ENCODE results near the gene CDCA3. TPM values are rescaled to one million over a fixed set of nuclear protein-coding genes. Genes with fewer than 3 reads are reported as not detected.

The CDCA3 gene
- 1.0 and 2.6 TPM in 2 replicates for total RNA-seq

DNA sequence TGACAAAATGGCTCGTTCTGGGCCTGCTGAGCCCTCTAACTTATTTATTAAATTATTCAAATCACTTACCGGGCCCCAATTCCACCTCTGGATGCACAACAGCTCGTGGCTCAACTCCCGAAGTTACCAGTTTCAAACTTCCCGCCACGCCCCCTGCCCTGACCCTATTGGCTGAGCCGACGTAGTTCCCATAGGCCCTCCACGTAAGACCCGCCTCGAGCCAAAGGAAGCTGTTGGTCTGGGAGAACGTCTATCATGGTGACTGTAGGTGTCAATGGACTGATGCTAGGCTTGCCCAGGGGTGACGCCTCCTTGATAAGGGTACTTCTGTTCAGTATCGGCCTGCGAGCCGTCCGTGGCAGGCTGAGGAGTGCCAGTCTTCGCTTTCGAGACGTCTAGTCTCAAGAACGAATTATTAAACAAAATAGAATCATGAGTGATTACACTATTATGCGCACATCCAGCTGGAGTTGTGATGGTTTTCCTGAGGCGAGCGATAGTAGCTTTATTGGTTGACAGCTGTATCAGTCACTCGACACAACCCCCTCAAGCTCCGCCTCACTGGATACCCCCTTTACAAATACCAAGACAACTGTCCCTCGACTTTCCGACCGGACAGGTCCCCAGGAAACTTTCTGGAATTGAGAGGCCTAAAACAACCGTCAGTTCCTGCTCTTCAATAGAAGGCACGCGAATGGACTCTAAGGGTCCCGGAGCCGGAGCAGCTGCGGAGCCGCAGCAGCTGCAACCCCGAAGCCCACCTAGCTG, at the start of gene CDCA3:
CDCA3 (minus strand) TSS at position 134 of the 768 bp plus-strand sequence. CDS start 334 bp downstream, outside the sequence.

DNA sequence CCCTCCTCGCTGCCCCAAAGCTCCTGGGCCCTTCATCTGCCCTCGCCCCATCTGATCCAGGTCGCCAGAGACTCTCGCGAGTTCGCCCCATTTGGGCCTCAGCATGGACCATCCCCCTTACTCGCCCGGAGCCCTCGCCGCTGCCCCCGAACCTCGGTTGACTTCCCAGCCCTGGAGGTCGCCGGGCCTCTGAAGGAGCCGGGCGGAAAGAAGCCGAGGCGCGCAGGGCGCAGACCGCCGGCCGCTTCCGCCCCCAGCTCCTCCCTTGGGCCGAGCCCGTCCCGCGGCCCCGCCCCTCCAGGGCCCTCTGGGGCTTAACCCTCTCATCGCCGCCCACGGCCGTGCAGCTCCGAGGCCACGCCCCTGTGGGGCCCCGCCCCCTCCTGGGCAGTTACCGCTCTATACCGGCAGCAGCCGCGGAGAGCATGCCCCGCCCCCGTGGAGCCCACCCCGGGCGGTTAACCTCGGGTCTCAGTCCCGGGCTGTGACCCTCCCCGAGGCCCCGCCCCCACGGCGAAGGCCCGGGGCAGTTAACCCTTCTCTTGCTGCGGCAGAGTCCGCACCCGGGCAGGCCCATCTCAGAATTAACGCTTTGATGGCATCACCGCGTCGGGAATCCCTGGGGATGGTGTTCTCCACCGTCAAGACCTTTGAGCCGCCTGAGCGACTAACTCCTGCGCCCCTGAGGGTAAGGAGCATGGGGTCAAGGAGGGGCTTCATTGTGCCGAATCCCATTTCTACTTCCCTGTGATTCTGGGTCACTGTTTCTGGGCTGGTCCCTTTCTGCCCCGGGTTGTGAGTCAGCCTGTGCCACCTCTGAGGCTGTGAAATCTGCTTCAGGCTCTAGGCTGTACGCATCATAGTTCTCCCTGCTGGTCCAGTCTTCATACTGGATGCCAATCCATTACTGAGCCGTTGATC, 22.3 kb upstream of the CDCA3 start, which contains the start of gene SPSB2:
SPSB2 (minus strand) TSS at position 210 of the 921 bp plus-strand sequence. CDS start 402 bp downstream, outside the sequence.

DNA sequence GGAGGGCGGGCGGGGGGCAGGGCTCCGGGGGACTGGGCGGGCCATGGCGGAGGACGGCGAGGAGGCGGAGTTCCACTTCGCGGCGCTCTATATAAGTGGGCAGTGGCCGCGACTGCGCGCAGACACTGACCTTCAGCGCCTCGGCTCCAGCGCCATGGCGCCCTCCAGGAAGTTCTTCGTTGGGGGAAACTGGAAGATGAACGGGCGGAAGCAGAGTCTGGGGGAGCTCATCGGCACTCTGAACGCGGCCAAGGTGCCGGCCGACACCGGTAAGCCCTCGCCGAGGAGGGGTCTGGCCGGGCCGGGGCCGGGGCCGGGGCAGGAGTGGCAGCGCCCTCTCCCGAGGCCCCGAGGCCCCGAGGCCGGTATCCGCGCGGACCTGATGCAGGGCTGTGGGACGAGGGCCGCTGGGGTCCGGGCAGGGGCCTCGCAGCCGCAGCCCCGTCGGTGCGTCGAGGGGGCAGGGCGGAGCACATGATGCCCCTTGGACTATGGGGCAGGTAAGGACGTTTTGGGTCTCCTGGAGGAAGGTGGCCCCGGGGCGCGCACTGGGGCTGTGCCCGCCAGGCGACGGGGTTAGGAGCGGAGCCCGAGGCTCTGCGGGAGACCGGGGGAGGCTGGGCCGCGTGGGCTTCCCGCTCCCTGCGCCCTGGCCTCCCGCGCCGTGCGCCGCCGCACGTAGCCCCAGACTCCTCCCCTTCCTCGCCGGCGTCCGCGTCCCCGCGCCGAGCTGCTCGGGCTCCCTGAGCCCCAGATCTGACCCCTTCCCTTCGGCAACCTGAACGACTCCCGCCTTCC, 16.5 kb upstream of the CDCA3 start, which contains the start of gene TPI1:
TPI1 (plus strand) TSS at position 119 of the 798 bp plus-strand sequence; CDS start at position 155, 36 bp downstream.

DNA sequence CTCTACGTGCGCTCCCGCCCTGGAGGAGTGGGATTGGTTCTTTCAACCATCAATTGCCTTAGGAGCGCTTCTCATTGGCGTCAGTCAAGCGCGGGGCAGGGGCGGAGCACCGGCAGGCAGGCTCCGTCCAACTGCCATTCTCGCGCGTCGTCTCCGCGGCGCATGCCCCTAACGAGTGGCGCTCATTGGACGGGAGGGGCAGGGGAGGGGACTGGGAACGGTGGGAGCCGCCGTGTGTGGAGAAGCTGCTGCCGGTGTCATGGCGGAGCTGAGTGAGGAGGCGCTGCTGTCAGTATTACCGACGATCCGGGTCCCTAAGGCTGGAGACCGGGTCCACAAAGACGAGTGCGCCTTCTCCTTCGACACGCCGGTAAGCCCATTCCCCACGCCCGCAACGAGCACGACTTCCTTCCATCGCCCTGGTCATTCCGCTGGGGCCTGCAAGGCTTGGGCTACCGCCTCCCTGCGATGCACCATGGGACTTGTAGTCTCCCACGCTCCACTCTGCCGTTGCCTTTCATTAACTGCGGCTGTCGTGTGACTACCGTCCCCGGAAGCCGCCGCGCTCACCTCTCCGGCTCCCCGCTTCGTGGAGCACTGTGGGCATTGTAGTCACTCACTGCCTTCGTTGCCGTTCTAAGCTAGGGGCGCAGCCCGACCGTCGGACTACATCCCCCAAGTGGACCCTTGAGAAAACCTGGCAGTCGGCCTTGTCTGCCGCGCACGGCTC, 1.0 kb upstream of the CDCA3 start, which contains the start of gene USP5:
USP5 (plus strand) TSS at position 230 of the 730 bp plus-strand sequence; CDS start at position 260, 30 bp downstream.

DNA sequence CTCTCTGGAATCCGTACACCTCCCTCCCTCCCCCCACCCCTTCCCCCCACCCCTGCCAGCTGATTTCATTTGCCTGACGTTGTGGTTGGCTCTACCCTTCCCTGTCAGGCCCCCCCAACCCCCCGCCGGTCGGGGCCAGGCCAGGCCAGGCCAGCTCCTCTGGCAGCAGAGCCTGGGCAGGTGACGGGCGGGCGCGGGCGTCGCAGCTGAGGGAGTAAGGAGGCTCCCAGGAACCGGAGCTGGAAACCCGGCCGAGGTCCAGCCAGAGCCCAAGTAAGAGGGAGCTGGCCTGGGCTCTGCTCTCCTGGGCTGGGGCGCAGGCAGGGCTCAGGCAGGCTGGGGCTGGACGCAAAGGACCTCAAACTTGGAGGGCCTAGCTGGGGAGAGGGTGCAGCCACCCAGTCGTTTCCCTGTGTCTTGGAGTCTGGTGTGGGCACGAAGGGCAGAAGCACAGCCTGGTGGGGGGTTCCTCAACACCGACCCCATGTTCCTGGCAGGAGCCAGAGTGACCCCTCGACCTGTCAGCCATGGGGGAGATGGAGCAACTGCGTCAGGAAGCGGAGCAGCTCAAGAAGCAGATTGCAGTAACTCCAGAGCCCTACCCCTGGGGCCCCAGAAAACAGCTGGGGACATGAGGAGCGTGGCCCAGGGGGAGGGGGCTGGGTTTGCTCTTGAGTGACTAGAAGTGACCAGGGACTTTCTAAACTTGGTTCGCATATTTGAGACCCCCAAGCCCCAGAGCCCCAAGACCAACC, 10.1 kb downstream of the CDCA3 start, which contains the start of gene GNB3:
GNB3 (plus strand) TSS at position 165 of the 755 bp plus-strand sequence; CDS start at position 528, 363 bp downstream.

DNA sequence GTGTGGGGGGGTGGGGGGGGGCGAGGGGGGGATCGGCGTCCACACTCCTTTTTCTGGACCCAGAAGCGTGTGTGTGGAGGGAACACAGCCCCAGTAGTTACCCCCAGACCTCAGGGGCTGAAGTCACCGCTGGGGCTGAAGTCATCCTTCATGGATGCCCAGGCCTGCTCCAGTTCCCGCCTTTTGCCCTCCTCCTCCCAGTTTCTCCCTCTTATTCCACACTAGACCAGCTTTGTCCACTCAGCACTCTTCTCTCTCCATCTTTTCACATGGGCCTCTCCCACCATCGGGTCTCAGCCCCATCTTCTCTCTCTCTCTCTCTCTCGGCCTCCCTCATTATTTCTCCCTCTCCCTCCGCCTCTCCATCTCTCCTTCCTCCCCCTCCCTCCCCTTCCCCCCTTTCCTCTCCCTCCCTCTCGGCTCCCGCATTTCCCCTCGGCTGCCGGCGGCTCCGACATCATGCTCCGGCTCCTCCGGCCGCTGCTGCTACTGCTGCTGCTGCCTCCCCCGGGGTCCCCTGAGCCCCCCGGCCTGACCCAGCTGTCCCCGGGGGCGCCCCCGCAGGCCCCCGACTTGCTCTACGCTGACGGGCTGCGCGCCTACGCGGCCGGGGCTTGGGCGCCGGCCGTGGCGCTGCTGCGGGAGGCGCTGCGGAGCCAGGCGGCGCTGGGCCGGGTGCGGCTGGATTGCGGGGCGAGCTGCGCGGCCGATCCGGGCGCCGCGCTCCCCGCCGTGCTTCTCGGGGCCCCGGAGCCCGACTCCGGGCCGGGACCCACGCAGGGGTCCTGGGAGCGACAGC, 22.9 kb downstream of the CDCA3 start, which contains the start of gene P3H3:
P3H3 (plus strand) TSS at position 426 of the 799 bp plus-strand sequence; CDS start at position 460, 34 bp downstream.

DNA sequence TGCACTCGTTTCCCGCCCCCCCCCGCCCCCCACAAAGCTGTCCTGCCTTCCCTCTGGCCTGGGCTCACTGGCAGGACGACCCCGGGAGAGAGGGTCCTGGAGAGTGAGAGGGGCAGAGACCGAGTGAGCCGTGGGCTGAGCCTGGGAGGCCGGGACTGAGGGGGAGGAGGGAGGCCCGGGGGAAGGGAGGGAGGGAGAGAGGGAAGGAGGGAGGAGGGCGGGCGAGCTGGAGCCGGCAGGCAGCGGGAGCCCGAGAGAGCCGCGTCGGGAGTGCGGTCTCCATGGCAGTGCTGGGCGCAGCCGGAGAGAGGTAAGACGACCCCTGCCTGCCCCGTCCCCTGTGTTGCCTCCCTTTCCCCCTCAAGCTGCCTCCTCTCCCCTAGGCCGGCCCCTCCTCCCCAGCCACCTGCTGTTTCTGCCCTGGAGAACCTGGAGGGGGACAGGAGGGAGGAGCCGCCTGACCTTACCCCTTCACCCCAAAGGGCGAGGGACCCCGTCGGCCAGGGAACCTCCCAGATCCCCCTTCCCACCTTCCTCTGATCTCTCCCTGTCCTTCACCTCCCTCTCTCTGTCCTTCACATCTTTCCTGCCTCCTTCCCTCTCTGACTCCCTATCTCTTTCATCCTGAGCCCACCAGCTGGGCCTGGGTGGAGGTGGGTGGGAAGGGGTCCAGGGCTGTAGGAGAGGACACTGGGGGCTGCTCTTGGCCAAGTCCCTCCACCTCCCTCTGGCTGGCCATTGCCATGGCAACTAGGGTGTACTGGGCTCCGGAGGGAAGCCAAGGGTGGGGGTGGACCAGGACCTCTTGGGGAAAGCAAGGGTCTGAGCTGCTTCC, 29.3 kb downstream of the CDCA3 start, which contains the start of gene GPR162:
GPR162 (plus strand) TSS at position 231 of the 835 bp plus-strand sequence. CDS start 2,078 bp downstream, outside the sequence.

Other genes with a start within 250 kb of the CDCA3 start
- 180 and 220 TPM in 2 replicates for gene CHD4, start 243.9 kb downstream of the CDCA3 start, total RNA-seq
- 3.6 TPM in 1 of 2 replicates, not detected in the other for gene LPAR5, start 215.3 kb downstream of the CDCA3 start, total RNA-seq
- 0.43 TPM in 1 of 2 replicates, not detected in the other for gene ACRBP, start 203.9 kb downstream of the CDCA3 start, total RNA-seq
- gene ING4, start 188.2 kb downstream of the CDCA3 start, total RNA-seq = 19.6 and 33.0 TPM in 2 replicates
- 23.9 and 24.4 TPM in 2 replicates for gene ZNF384, start 161.9 kb downstream of the CDCA3 start, total RNA-seq
- 0.12 TPM in 1 of 2 replicates, not detected in the other for gene PIANP, start 150.5 kb downstream of the CDCA3 start, total RNA-seq
- gene COPS7A, start 127.2 kb downstream of the CDCA3 start, total RNA-seq = 83.1 and 88.8 TPM in 2 replicates
- 178 and 186 TPM in 2 replicates for gene MLF2, start 98.1 kb downstream of the CDCA3 start, total RNA-seq
- gene PTMS, start 84.9 kb downstream of the CDCA3 start, total RNA-seq = 212 and 239 TPM in 2 replicates
- gene LAG3, start 78.8 kb downstream of the CDCA3 start, total RNA-seq = 0.43 TPM in 1 of 2 replicates, not detected in the other
- gene CD4, start 61.8 kb downstream of the CDCA3 start, total RNA-seq = 0.35 and 0.60 TPM in 2 replicates
- 3.7 and 5.6 TPM in 2 replicates for gene GPR162, start 29.5 kb downstream of the CDCA3 start, total RNA-seq
- 43.3 and 62.4 TPM in 2 replicates for gene P3H3, start 22.9 kb downstream of the CDCA3 start, total RNA-seq
- 0.35 and 1.1 TPM in 2 replicates for gene GNB3, start 10.4 kb downstream of the CDCA3 start, total RNA-seq
- gene USP5, start 864 bp upstream of the CDCA3 start, total RNA-seq = 39.8 and 51.8 TPM in 2 replicates
- gene TPI1, start 16.2 kb upstream of the CDCA3 start, total RNA-seq = 799 and 1,433 TPM in 2 replicates
- gene SPSB2, start 22.0 kb upstream of the CDCA3 start, total RNA-seq = 5.5 and 12.3 TPM in 2 replicates
- 6.3 and 14.0 TPM in 2 replicates for gene LRRC23, start 53.5 kb upstream of the CDCA3 start, total RNA-seq
- gene ENO2, start 63.3 kb upstream of the CDCA3 start, total RNA-seq = 11.0 and 11.9 TPM in 2 replicates
- gene ATN1, start 76.7 kb upstream of the CDCA3 start, total RNA-seq = 19.6 and 24.9 TPM in 2 replicates
- gene RNU7-1, start 92.5 kb upstream of the CDCA3 start, total RNA-seq = not detected in 2 replicates
- gene C12orf57, start 92.7 kb upstream of the CDCA3 start, total RNA-seq = 344 and 451 TPM in 2 replicates
- gene PTPN6, start 100.1 kb upstream of the CDCA3 start, total RNA-seq = not detected in 2 replicates
- 224 and 365 TPM in 2 replicates for gene PHB2, start 119.4 kb upstream of the CDCA3 start, total RNA-seq
- gene EMG1, start 119.6 kb upstream of the CDCA3 start, total RNA-seq = 28.3 and 32.0 TPM in 2 replicates
- gene LPCAT3, start 167.2 kb upstream of the CDCA3 start, total RNA-seq = 33.8 and 35.5 TPM in 2 replicates
- 273 and 492 TPM in 2 replicates for gene C1S, start 209.4 kb upstream of the CDCA3 start, total RNA-seq
- gene C1R, start 241.2 kb upstream of the CDCA3 start, total RNA-seq = 586 and 850 TPM in 2 replicates